ENCODE results near the gene ALG3. TPM values are rescaled to one million over a fixed set of nuclear protein-coding genes. Genes with fewer than 3 reads are reported as not detected.

ALG3 gene
- total and polyA plus RNA-seq, 2 experiments from 2014 or later = 76.9 to 109 TPM

GRCh38 chr3:184236636-184237035, 12.1 kb downstream of the ALG3 start:
- Mint-ChIP-seq H3K4me1 (peaks cover 6% of the 10 kb centered on the region; the same call in 1 of the 3 replicates), H3K9me3 (no peaks in the 10 kb centered on the region; the same call in 2 of the 3 replicates), H3K36me3 (ENCODE audit: low read depth) (no peaks in the 10 kb centered on the region; the same call in 2 of the 3 replicates), H3K27me3 (ENCODE audit: insufficient read depth, low read depth, poor library complexity) (peaks cover 28% of the 10 kb centered on the region), H3K27ac (no peak overlapping the region), H3K4me3 (no peak overlapping the region)
- TF ChIP-seq REST (IDR thresholded peaks at IDR 0.05; ENCODE audit: unreplicated experiment) (no peak), CTCF (conservative IDR thresholded peaks at IDR 0.05; ENCODE audit: low read depth in 2 of 2) (peak in 1 of 2 experiments; percentile 35; a peak in 2 of 4 replicates)
- DNase-seq (ENCODE audit: low spot score) = no peak
- no peak overlapping the region for H2AFZ ChIP-seq
- no peak overlapping the region for H3K4me2 ChIP-seq
- no peak overlapping the region for H3K4me3 ChIP-seq
- H3K27me3 ChIP-seq (ENCODE audit: insufficient read depth) = peaks cover 40% of the 10 kb centered on the region
- H3F3A ChIP-seq (replicated peaks; ENCODE audit: low read depth) = no peaks in the 10 kb centered on the region
- H3K4me1 ChIP-seq (ENCODE audit: insufficient read depth) = no peaks in the 10 kb centered on the region
- no peak overlapping the region for H3K27ac ChIP-seq (ENCODE audit: low read depth)
- no peaks in the 10 kb centered on the region for H3K79me2 ChIP-seq (replicated peaks; ENCODE audit: insufficient read depth)
- 0 out of 2 replicates have a peak, but pooled peaks cover 6% of the 10 kb centered on the region for H4K20me1 ChIP-seq (replicated peaks; ENCODE audit: insufficient read depth)
- H3K36me3 ChIP-seq (ENCODE audit: insufficient read depth) = no peaks in the 10 kb centered on the region
- no peaks in the 10 kb centered on the region for H3K9me2 ChIP-seq (ENCODE audit: insufficient read depth)
- no peak for ATAC-seq

- no peaks in the 10 kb centered on the region for H3F3A ChIP-seq (replicated peaks; ENCODE audit: low read depth)
- no peak overlapping the region for H2AFZ ChIP-seq
- TF ChIP-seq ZNF114 (CRISPR knock-in tag; IDR thresholded peaks at IDR 0.05) = no peak
- TF ChIP-seq CREB1 (CRISPR knock-in tag; IDR thresholded peaks at IDR 0.05; ENCODE audit: low read depth) = no peak
- no peak for TF ChIP-seq ZNF462 (CRISPR knock-in tag; IDR thresholded peaks at IDR 0.05)
- TF ChIP-seq ETS1 (IDR thresholded peaks at IDR 0.05) = no peak
- TF ChIP-seq POLR2AphosphoS5 (IDR thresholded peaks at IDR 0.05; ENCODE audit: low read depth) = no peak
- TF ChIP-seq STAT1 (IDR thresholded peaks at IDR 0.05; ENCODE audit: unreplicated experiment) = no peak
- no peak for TF ChIP-seq EZH2 (IDR thresholded peaks at IDR 0.05; ENCODE audit: low read depth, unreplicated experiment)
Observed at GRCh38 chr3:184236033-184236410, 12.7 kb downstream of the ALG3 start.

More at GRCh38 chr3:184236033-184236410, 12.7 kb downstream of the ALG3 start:
- Mint-ChIP-seq H3K4me1 (peaks cover 11% of the 10 kb centered on the region), H3K27me3 (ENCODE audit: insufficient read depth, low read depth, poor library complexity) (peaks cover 35% of the 10 kb centered on the region), H3K36me3 (ENCODE audit: low read depth) (no peaks in the 10 kb centered on the region; the same call in 2 of the 3 replicates), H3K4me3 (no peak overlapping the region), H3K27ac (no peak overlapping the region), H3K9me3 (no peaks in the 10 kb centered on the region; the same call in 2 of the 3 replicates)
- no peaks in the 10 kb centered on the region for H3K9me2 ChIP-seq (ENCODE audit: insufficient read depth)
- no peak overlapping the region for H3K4me3 ChIP-seq
- H3K27me3 ChIP-seq (ENCODE audit: insufficient read depth) = peaks cover 44% of the 10 kb centered on the region
- no peak for DNase-seq (ENCODE audit: low spot score)
- no peak overlapping the region for H3K4me2 ChIP-seq
- peak; percentile 51 for ATAC-seq
- H3K36me3 ChIP-seq (ENCODE audit: insufficient read depth) = no peaks in the 10 kb centered on the region
- no peaks in the 10 kb centered on the region for H3K79me2 ChIP-seq (replicated peaks; ENCODE audit: insufficient read depth)
- no peak overlapping the region for H3K27ac ChIP-seq (ENCODE audit: low read depth)
- 0 out of 2 replicates have a peak, but pooled peaks cover 10% of the 10 kb centered on the region for H4K20me1 ChIP-seq (replicated peaks; ENCODE audit: insufficient read depth)
- no peaks in the 10 kb centered on the region for H3K4me1 ChIP-seq (ENCODE audit: insufficient read depth)

Data from GM23338 (cell line).